Stomach (tissue), 9 donors: ENCODE measurements around the gene FASTK. TPM values are rescaled to one million over a fixed set of nuclear protein-coding genes. Genes with fewer than 3 reads are reported as not detected.

Experiments
- DNase-seq, 2 donors: peaks; one replicate each; pipeline versions ENCODE4 v3.0.0 to v3.0.0-alpha.2; 2013 to 2019
- H3K27ac ChIP-seq, 5 donors: fragments of 200-600 bp in 4 of 5; sonication (generic) in 4 of 5; one replicate each; pipeline ENCODE4 v1.5.1; 2013 to 2019; ENCODE audit warnings: mild to moderate bottlenecking in 1 of 5, moderate library complexity in 1 of 5
- H3K27me3 ChIP-seq, 3 donors: fragments of 200-600 bp; sonication (generic); one replicate each; pipeline ENCODE4 v1.5.1; 2017 to 2019; ENCODE audit warnings: mixed run types in 1 of 3
- H3K36me3 ChIP-seq, 4 donors: fragments of 200-600 bp; sonication (generic); 1 replicate in 3 of 4; 2 replicates in 1 of 4; pipeline ENCODE4 v1.5.1; 2016 to 2019
- H3K4me1 ChIP-seq, 4 donors: fragments of 200-600 bp; sonication (generic); one replicate each; pipeline ENCODE4 v1.5.1; 2016 to 2019
- H3K4me3 ChIP-seq, 4 donors: fragments of 200-600 bp; sonication (generic) in 3 of 4; one replicate each; pipeline ENCODE4 v1.5.1; 2016 to 2019; ENCODE audit warnings: mild to moderate bottlenecking in 1 of 4
- H3K9me3 ChIP-seq, 4 donors: fragments of 200-600 bp; sonication (generic); one replicate each; pipeline ENCODE4 v1.5.1; 2016 to 2019
- EP300 ChIP-seq: sonication (generic); formaldehyde crosslinking; IDR thresholded peaks from one replicate; pipeline ENCODE4 v1.6.1; 2017; ENCODE audit warnings: antibody characterized with exemption
- POLR2A ChIP-seq, 4 donors: fragments of 450-650 bp; IDR thresholded peaks; one replicate each; pipeline ENCODE4 v1.6.1; 2016; ENCODE audit warnings: antibody characterized with exemption in 4 of 4, control low read depth in 2 of 4, mild to moderate bottlenecking in 1 of 4, moderate library complexity in 1 of 4
- POLR2AphosphoS5 ChIP-seq, 3 donors: sonication (generic); formaldehyde crosslinking; IDR thresholded peaks; one replicate each; pipeline ENCODE4 v1.6.1; 2016; ENCODE audit warnings: antibody characterized with exemption in 3 of 3
- WGBS, 5 donors: extraction: QIAGEN DNeasy Blood & Tissue Kit in 3 of 5; methylation state at CpG; one replicate each; pipeline versions ENCODE4 v1.1.5 to v1.1.7; 2013 to 2018; 5-methylcytosine and 5-hydroxymethylcytosine counted together
- intact Hi-C: fragments of 100-400 bp; cut with DNase I; formaldehyde crosslinking; loops from one replicate; pipeline ENCODE4 v1.15.1; 2023; ENCODE audit warnings: low total_unique reads
- polyA plus RNA-seq, 3 donors: library from polyadenylated mRNA; stranded (reverse); fragments of 200-250 nt; gene quantifications; one replicate each; pipeline ENCODE4 v1.2.3, GENCODE V29; 2013
- total RNA-seq, 5 donors: library from RNA; depleted of rRNA; stranded (reverse); fragments of >200 nt; gene quantifications; one replicate each; pipeline versions ENCODE4 v1.1.0 to v1.2.3, GENCODE V29; 2014 to 2016
- TF ChIP-seq, protein P1 (sequence below), 7 experiments: fragments of 450-650 bp in 4 of 7; fragments of 200-600 bp in 3 of 7; sonication (generic) in 3 of 7; IDR thresholded peaks; one replicate each; pipeline ENCODE4 v1.5.1; 2016 to 2019; ENCODE audit warnings: antibody characterized with exemption in 7 of 7, control low read depth in 2 of 7, mild to moderate bottlenecking in 1 of 7
- donor health status: healthy with polysubstance abuse.
- donor health status: Bipolar disorder and iron deficiency.
- donor health status: healthy.

Gene FASTK
- total and polyA plus RNA-seq, 8 donors = 40.0 to 415 (median 122) TPM

DNA sequence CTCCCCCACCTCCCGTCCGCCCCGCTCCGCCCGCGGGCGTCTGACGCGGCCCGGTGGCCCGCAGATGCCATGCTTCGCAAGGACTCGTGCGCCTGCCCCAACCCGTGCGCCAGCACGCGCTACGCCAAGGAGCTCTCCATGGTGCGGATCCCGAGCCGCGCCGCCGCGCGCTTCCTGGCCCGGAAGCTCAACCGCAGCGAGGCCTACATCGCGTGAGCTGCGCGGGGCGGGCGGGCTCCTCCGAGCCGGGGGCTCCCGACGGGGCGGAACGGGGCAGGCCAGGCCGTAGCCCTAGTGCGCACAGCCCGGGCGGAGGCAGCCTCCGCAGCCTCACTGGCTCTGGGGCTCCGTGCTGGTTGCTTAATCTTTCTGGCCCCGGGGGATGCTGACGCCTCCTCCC lies 29.5 kb downstream of the FASTK start:
- H3K4me3 ChIP-seq = peak overlapping the region in 1 of 4 donors; percentile 4
- H3K4me1 ChIP-seq = peaks cover 6 to 30% (median 21%) of the 10 kb centered on the region in 4 donors
- H3K27ac ChIP-seq = no peak overlapping the region
- no peaks in the 10 kb centered on the region for H3K9me3 ChIP-seq
- intact Hi-C loops = no loop called here
- DNase-seq = peak; percentile 59 to 93
- peaks cover 0 to 28% (median 11%) of the 10 kb centered on the region in 3 donors for H3K27me3 ChIP-seq
- TF ChIP-seq POLR2A (IDR thresholded peaks at IDR 0.05) (no peak), POLR2AphosphoS5 (IDR thresholded peaks at IDR 0.05) (peak in 2 of 3 donors; percentile 4 to 31)
- WGBS, 5 donors = 3 to 4% (median 3%) methylated on average over 36 to 50 of the region's 50 CpGs
- peaks cover 0 to 23% (median 14%) of the 10 kb centered on the region in 4 donors for H3K36me3 ChIP-seq

DNA sequence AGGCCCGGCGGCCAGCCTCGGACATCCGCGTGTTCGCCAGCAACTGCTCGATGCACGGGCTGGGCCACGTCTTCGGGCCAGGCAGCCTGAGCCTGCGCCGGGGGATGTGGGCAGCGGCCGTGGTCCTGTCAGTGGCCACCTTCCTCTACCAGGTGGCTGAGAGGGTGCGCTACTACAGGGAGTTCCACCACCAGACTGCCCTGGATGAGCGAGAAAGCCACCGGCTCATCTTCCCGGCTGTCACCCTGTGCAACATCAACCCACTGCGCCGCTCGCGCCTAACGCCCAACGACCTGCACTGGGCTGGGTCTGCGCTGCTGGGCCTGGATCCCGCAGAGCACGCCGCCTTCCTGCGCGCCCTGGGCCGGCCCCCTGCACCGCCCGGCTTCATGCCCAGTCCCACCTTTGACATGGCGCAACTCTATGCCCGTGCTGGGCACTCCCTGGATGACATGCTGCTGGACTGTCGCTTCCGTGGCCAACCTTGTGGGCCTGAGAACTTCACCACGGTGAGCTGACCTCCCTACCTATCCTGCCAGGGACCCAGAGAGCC lies 31.6 kb downstream of the FASTK start:
- TF ChIP-seq EP300 = no peak
- no peak for TF ChIP-seq POLR2A (IDR thresholded peaks at IDR 0.05)
- TF ChIP-seq, protein P1, sequence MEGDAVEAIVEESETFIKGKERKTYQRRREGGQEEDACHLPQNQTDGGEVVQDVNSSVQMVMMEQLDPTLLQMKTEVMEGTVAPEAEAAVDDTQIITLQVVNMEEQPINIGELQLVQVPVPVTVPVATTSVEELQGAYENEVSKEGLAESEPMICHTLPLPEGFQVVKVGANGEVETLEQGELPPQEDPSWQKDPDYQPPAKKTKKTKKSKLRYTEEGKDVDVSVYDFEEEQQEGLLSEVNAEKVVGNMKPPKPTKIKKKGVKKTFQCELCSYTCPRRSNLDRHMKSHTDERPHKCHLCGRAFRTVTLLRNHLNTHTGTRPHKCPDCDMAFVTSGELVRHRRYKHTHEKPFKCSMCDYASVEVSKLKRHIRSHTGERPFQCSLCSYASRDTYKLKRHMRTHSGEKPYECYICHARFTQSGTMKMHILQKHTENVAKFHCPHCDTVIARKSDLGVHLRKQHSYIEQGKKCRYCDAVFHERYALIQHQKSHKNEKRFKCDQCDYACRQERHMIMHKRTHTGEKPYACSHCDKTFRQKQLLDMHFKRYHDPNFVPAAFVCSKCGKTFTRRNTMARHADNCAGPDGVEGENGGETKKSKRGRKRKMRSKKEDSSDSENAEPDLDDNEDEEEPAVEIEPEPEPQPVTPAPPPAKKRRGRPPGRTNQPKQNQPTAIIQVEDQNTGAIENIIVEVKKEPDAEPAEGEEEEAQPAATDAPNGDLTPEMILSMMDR (IDR thresholded peaks at IDR 0.05) = no peak
- TF ChIP-seq POLR2AphosphoS5 (IDR thresholded peaks at IDR 0.05) = no peak
- intact Hi-C loops = no loop called here
- no peak for DNase-seq
- Histone ChIP-seq H3K9me3 (no peaks in the 10 kb centered on the region), H3K4me1 (peaks cover 6 to 30% (median 21%) of the 10 kb centered on the region in 4 donors), H3K27me3 (peaks cover 0 to 28% (median 11%) of the 10 kb centered on the region in 3 donors), H3K36me3 (peaks cover 4 to 37% (median 29%) of the 10 kb centered on the region in 4 donors), H3K27ac (no peak overlapping the region), H3K4me3 (no peak overlapping the region)
- WGBS, 5 donors = 88 to 92% (median 91%) methylated on average over 31 to 38 of the region's 38 CpGs

DNA sequence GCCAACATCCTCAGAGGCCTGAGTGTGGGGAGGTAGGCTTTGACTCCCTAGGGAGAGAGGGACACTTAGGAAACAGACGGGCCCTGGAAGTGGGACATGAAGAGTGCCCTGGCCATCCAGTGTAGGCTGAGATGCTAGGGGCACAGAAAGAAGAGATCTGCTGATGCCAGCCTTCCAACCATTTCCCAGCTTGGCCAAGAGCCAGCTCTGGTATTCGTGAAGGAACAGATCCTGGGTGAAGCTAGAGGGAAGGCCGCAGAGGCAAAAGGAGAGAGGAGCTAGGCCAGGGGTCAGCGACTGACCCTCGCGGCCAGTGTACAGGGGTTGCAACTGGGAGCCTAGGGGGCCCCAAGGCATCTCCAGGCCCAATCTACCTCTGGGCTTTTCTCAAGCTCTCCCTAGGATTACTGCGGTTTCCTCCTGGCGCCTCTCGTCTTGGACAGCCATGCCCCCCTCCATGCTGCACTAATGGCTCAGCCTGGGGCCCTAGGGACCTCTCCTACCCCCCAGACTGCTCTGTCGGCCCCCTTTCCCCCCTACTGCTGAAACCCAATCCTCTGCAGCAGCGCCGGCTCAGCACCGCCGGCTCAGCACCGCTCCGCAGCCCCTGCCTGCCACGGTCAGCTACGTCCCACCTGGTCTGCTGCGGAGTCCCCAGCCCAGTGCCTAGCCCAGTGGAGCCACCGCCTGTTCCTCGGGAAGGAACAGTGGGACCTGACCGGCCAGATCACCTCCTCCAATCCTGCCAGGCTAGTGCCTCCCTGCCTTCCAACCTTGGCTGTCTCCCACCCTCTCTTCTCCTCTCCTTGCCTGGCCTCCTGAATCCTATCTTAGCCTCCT lies 32.4 kb downstream of the FASTK start, which contains the start of gene ASIC3:
TSS of gene ASIC3 (plus strand) at position 556 of the 840 bp plus-strand sequence. CDS start 355 bp downstream, outside the sequence.
- 71 to 80% (median 74%) methylated on average over 21 to 22 of the region's 22 CpGs for WGBS, 5 donors
- intact Hi-C loops = no loop called here
- Histone ChIP-seq H3K4me1 (peaks cover 6 to 30% (median 21%) of the 10 kb centered on the region in 4 donors), H3K36me3 (peaks cover 6 to 37% (median 29%) of the 10 kb centered on the region in 4 donors), H3K27ac (no peak within 1 kb of the TSS), H3K27me3 (peaks cover 0 to 28% (median 11%) of the 10 kb centered on the region in 3 donors), H3K9me3 (no peaks in the 10 kb centered on the region), H3K4me3 (no peak within 1 kb of the TSS)
- TF ChIP-seq, protein P1 (IDR thresholded peaks at IDR 0.05) = no peak
- TF ChIP-seq POLR2A (IDR thresholded peaks at IDR 0.05) (no peak), EP300 (no peak), POLR2AphosphoS5 (IDR thresholded peaks at IDR 0.05) (no peak)
- DNase-seq = no peak

DNA sequence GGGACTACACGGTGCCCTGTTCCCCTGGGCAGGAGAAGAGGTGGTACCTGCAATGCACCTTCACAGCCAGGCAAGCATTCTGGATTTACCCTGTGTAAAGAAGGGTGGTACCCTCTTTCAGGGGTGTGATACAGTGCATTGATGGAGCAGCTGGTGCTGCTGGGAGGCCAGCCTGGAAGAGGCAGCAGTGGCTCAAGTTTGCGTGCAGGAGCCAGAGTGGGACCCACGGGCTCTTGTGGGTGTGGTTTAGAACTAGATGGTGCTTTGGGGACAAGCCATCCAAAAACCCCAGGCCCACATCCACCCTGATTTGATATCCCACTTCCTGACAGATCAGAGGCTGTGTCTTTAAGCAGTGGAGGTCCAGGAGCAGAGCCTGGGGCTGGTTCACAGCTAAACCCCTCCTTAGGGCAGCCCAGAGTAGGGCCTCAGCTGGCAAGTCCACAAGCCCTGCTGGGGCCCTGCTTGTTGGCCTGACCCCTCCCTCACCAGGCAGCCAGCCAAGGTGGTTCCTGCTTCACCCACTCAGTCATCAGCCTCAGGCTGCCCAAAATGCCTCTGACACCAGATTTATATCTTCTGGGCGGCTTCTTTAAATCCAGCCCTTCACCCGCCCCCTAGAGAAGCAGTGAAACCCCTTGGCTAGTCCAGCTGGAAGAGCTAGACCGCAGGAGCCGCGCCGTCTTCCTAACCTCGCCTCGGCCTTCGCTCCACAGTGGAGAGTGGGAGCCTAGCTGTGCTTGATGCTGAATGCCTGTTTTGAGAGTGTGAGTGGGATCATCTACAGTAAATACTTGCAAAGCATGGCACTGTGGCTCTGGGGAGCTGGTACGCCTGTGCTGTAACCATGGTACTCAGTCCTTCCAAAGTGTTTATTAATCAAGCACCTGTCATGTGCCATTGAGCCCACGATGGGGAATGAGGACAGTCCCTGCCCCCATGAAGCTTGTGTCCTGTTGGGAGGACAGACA lies 33.7 kb downstream of the FASTK start:
- Histone ChIP-seq H3K4me3 (no peak overlapping the region), H3K27ac (no peak overlapping the region), H3K36me3 (peaks cover 6 to 45% (median 37%) of the 10 kb centered on the region in 4 donors), H3K27me3 (peaks cover 0 to 22% (median 11%) of the 10 kb centered on the region in 3 donors), H3K4me1 (peaks cover 6 to 30% (median 21%) of the 10 kb centered on the region in 4 donors), H3K9me3 (no peaks in the 10 kb centered on the region)
- TF ChIP-seq EP300 = no peak
- no peak for TF ChIP-seq POLR2AphosphoS5 (IDR thresholded peaks at IDR 0.05)
- TF ChIP-seq POLR2A (IDR thresholded peaks at IDR 0.05) = no peak
- TF ChIP-seq, protein P1 (IDR thresholded peaks at IDR 0.05) = no peak
- WGBS, 5 donors = 39 to 57% (median 42%) methylated on average over 12 to 14 of the region's 14 CpGs
- intact Hi-C loops = no loop called here
- DNase-seq = peak in 1 of 2 donors; percentile 75
